ENCODE measurements around the gene IL22RA1.

Gene IL22RA1

DNA sequence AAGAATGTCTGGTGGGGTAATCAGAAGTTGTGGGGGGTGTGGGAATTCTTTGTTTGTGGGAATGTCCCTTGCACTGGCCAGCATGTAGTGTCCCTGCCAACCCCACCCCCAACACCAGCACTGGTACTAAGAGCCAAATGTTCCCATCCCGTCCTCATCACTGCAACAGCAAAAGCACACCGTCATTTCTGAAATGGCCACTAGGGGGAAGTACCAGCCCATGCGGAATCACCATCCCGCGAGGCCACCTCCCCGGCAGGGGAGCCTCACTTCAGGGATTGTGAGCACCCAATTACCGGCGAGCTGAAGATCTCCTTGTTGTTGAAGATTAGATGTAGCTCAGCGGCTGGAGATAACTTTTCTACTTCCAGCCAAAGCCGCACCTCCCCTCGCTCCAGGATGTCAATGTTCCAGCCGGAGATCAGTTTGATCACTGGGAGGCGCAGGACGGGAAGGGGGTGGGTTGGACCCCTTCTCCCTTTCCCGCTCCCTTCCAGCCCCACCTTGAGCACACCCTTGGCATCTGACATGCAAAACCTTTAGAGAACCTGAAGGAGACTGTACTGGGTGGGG is 72.0 kb downstream of the IL22RA1 start:
- DNase-seq = peak; percentile 67

DNA sequence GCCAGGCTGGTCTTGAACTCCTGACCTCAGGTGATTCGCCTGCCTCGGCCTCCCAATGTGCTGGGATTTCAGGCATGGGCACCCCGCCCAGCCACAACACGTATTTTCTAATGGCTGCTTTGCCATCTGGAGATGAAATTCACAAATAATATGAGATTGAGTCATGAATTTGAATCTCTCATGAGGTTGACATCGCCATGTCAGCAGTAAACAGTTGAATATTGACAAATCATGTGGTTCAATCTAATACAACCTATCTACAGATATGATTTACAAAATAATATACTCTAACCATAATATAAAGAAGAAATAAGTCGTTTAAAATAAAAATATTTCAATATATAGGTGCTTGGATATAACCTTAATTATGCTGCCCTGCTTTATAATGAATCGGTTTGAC is 73.1 kb downstream of the IL22RA1 start:
- no peak for DNase-seq
